Left ventricle myocardium inferior (tissue), 1 donor: Measurements from ENCODE around the gene RYR2. TPM values are rescaled to one million over a fixed set of nuclear protein-coding genes. Genes with fewer than 3 reads are reported as not detected.

Source experiments
- DNase-seq: peaks from one replicate; pipeline ENCODE4 v3.0.0-alpha.2; 2020
- H3K27ac ChIP-seq: fragments of 200-600 bp; replicated peaks from 2 replicates; pipeline ENCODE4 v1.8.0; 2021
- H3K27me3 ChIP-seq: fragments of 200-600 bp; 2 replicates; pipeline ENCODE4 v1.8.0; 2021; ENCODE audit warnings: low read depth
- H3K36me3 ChIP-seq: fragments of 200-600 bp; 2 replicates; pipeline ENCODE4 v1.8.0; 2021
- H3K4me1 ChIP-seq: fragments of 200-600 bp; 2 replicates; pipeline ENCODE4 v1.8.0; 2021
- H3K4me3 ChIP-seq: fragments of 200-600 bp; 2 replicates; pipeline ENCODE4 v1.8.0; 2021; ENCODE audit warnings: mild to moderate bottlenecking, moderate library complexity
- H3K9me3 ChIP-seq: fragments of 200-600 bp; replicated peaks from 2 replicates; pipeline ENCODE4 v1.8.0; 2021
- CTCF ChIP-seq: fragments of 200-600 bp; IDR thresholded peaks from 2 replicates; pipeline ENCODE4 v1.8.0; 2021; ENCODE audit warnings: antibody characterized with exemption, mild to moderate bottlenecking, borderline replicate concordance
- intact Hi-C: fragments of 100-400 bp; cut with micrococcal nuclease; formaldehyde crosslinking; loops from one replicate; pipeline ENCODE4 v1.11.0; 2022
- total RNA-seq: library from RNA; stranded (reverse); fragmentation: NEBNext Ultra II Directional; extraction: Animal tissue kit (Norgen Biotek cat#: 25700); gene quantifications from one replicate; pipeline ENCODE4 v1.2.1, GENCODE V29; 2021
- donor health status: DM: no; HTN: yes; CAD: no; lungs with severe emphysema.

Gene RYR2
- total RNA-seq, 1 donor from 2014 or later: 783 TPM

GRCh38 chr1:237867380-237867888 is 825.5 kb downstream of the RYR2 start:
- H3K9me3 ChIP-seq: no peaks in the 10 kb centered on the region
- no peaks in the 10 kb centered on the region for H3K27me3 ChIP-seq
- H3K4me1 ChIP-seq: peaks cover 11% of the 10 kb centered on the region
- no peak for TF ChIP-seq CTCF
- intact Hi-C loops: no loop called here
- no peak overlapping the region for H3K4me3 ChIP-seq
- no peak overlapping the region for H3K27ac ChIP-seq
- no peak for DNase-seq
- no peaks in the 10 kb centered on the region for H3K36me3 ChIP-seq

GRCh38 chr1:237868817-237869600 is 827.0 kb downstream of the RYR2 start:
- TF ChIP-seq CTCF: no peak
- Histone ChIP-seq H3K4me3 (no peak overlapping the region), H3K27ac (no peak overlapping the region), H3K9me3 (no peaks in the 10 kb centered on the region), H3K27me3 (no peaks in the 10 kb centered on the region), H3K4me1 (peaks cover 9% of the 10 kb centered on the region), H3K36me3 (no peaks in the 10 kb centered on the region)
- intact Hi-C loops: no loop called here
- DNase-seq: no peak

- no peaks in the 10 kb centered on the region for H3K9me3 ChIP-seq
Measured at GRCh38 chr1:237873487-237874211, 831.7 kb downstream of the RYR2 start.

GRCh38 chr1:237875291-237875690 is 833.3 kb downstream of the RYR2 start:
- no peak for DNase-seq
- H3K4me3 ChIP-seq: no peak overlapping the region
- no peaks in the 10 kb centered on the region for H3K36me3 ChIP-seq
- no peak overlapping the region for H3K27ac ChIP-seq
- no peak for TF ChIP-seq CTCF
- H3K4me1 ChIP-seq: no peaks in the 10 kb centered on the region
- no peaks in the 10 kb centered on the region for H3K9me3 ChIP-seq
- intact Hi-C loops: no loop called here
- peaks cover 18% of the 10 kb centered on the region for H3K27me3 ChIP-seq

More at GRCh38 chr1:237873487-237874211, 831.7 kb downstream of the RYR2 start:
- Histone ChIP-seq H3K4me3 (no peak overlapping the region), H3K4me1 (no peaks in the 10 kb centered on the region), H3K36me3 (no peaks in the 10 kb centered on the region), H3K27me3 (peaks cover 10% of the 10 kb centered on the region), H3K27ac (no peak overlapping the region)
- no peak for DNase-seq
- TF ChIP-seq CTCF: no peak
- intact Hi-C loops: no loop called here

GRCh38 chr1:237877631-237878030 is 835.6 kb downstream of the RYR2 start:
- intact Hi-C loops: no loop called here
- TF ChIP-seq CTCF: no peak
- Histone ChIP-seq H3K27ac (no peak overlapping the region), H3K36me3 (no peaks in the 10 kb centered on the region), H3K27me3 (peaks cover 23% of the 10 kb centered on the region), H3K9me3 (no peaks in the 10 kb centered on the region), H3K4me3 (no peak overlapping the region), H3K4me1 (no peaks in the 10 kb centered on the region)
- no peak for DNase-seq
